Measurements from ENCODE around the gene HSPG2.

GRCh38 chr1:21849909-21850576, 87.1 kb downstream of the HSPG2 start:
- TF ChIP-seq CTCF (IDR thresholded peaks at IDR 0.05) (no peak), POLR2A (IDR thresholded peaks at IDR 0.05) (no peak)
